ENCODE results near the gene TRPC4AP. TPM values are rescaled to one million over a fixed set of nuclear protein-coding genes. Genes with fewer than 3 reads are reported as not detected.
A peak's percentile ranks its signal among the peaks of the same experiment; 100 is the strongest.

The TRPC4AP gene
- total RNA-seq, 4 donors from 2014 or later: 59.3 to 87.0 (median 70.1) TPM

- TF ChIP-seq, protein P1, sequence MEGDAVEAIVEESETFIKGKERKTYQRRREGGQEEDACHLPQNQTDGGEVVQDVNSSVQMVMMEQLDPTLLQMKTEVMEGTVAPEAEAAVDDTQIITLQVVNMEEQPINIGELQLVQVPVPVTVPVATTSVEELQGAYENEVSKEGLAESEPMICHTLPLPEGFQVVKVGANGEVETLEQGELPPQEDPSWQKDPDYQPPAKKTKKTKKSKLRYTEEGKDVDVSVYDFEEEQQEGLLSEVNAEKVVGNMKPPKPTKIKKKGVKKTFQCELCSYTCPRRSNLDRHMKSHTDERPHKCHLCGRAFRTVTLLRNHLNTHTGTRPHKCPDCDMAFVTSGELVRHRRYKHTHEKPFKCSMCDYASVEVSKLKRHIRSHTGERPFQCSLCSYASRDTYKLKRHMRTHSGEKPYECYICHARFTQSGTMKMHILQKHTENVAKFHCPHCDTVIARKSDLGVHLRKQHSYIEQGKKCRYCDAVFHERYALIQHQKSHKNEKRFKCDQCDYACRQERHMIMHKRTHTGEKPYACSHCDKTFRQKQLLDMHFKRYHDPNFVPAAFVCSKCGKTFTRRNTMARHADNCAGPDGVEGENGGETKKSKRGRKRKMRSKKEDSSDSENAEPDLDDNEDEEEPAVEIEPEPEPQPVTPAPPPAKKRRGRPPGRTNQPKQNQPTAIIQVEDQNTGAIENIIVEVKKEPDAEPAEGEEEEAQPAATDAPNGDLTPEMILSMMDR (IDR thresholded peaks at IDR 0.05): no peak
- ATAC-seq (ENCODE audit: low FRiP score) (no peak), DNase-seq (ENCODE audit: low spot score) (no peak)
Measured at GRCh38 chr20:35131934-35132333, 39.3 kb upstream of the TRPC4AP start.

DNA sequence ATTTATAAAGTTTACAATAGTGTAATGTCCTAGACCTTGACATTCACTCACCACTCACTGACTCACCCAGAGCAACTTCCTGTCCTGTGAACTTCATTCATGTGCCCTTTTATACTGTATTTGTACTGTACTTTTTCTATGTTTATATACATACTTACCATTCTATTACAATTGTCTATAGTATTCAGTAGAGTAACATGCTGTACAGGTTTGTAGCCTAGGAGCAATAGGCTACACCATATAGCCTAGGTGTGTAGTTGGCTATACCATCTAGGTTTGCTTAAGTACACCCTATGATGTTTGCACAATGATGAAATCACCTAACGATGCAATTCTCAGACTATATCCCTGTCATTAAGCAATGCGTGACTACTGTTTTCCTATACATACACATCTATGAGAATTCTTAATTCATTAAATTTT lies 37.1 kb upstream of the TRPC4AP start:
- DNase-seq (ENCODE audit: low spot score) (no peak), ATAC-seq (ENCODE audit: low FRiP score) (no peak)
- TF ChIP-seq, protein P1 (IDR thresholded peaks at IDR 0.05): no peak

DNA sequence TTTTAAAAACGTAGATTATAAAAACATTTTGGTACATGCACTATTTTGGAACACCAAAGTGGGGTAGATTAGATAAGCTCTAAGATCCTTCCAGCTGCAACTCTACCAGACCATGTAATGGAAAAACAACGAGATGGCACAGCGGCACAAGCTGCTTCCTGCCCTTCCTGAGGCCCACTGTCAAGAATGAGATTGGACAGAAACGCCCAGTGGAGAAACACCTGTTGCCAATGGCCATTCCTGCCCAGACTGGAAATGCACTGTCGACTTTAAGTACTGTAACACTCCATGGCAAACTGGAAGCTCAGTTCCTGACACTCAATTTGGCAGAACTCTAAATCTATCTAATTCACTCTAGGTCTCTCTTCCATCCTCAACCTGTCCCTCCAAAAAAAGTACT lies 33.1 kb upstream of the TRPC4AP start:
- TF ChIP-seq, protein P1 (IDR thresholded peaks at IDR 0.05): no peak
- DNase-seq (ENCODE audit: low spot score) (no peak), ATAC-seq (ENCODE audit: low FRiP score) (no peak)

DNA sequence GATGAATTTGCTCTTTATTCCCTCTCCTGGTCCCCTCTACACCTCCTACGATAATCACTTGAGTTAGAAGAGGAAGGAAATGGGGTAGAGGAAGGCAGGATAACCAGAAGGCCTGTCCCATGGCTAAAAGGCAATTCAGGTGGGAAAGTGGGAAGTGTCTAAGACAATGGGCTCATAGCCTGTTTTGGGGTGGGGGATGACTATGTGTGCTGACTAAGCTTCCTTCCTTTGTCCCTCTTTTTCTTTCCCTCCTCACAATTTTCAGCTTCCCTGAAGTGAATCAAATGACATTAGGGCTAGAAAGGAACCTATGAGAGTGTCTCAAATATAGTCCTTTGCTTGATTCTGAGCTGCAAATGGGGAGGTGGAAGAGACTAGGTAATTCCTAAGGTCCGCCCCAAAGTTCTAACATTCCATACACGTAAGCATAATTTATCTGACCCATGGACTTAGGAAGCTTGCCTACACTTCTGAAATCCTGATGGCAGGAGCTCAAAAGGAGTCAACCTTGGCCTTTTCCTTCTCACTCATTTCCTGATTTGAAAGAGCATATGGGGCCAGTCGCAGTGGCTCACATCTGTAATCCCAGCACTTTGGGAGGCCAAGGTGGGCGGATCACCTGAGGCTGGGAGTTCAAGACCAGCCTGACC lies 30.3 kb upstream of the TRPC4AP start:
- TF ChIP-seq, protein P1 (IDR thresholded peaks at IDR 0.05): no peak
- ATAC-seq (ENCODE audit: low FRiP score): no peak
- DNase-seq (ENCODE audit: low spot score): no peak

DNA sequence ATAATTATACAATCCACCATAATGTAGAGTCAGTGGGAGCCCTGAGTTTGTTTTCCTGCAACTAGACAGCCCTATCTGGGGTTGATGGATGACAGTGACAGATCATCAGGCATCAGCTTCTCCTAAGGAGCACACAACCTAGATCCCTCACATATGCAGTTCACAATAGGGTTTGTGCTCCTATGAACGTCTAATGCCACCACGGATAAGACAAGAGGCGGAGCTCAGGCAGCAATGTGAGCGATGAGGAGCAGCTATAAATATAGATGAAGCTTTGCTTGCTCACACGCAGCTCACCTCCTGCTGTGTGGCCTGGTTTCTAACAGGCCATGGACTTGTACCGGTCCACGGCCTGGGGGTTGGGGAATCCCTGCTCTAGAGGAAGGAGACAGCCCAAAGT lies 28.6 kb upstream of the TRPC4AP start:
- TF ChIP-seq, protein P1 (IDR thresholded peaks at IDR 0.05): no peak
- no peak for ATAC-seq (ENCODE audit: low FRiP score)

GRCh38 chr20:35120012-35120701 lies 27.6 kb upstream of the TRPC4AP start:
- ATAC-seq (ENCODE audit: low FRiP score) (peak; percentile 49), DNase-seq (ENCODE audit: low spot score) (no peak)
- TF ChIP-seq, protein P1 (IDR thresholded peaks at IDR 0.05): no peak

More for the DNA sequence above, 28.6 kb upstream of the TRPC4AP start:
- DNase-seq (ENCODE audit: low spot score): no peak

- TF ChIP-seq, protein P1 (IDR thresholded peaks at IDR 0.05): no peak
- DNase-seq (ENCODE audit: low spot score) (no peak), ATAC-seq (ENCODE audit: low FRiP score) (no peak)
Measured at GRCh38 chr20:35117629-35118028, 25.0 kb upstream of the TRPC4AP start.

Data from omental fat pad (tissue), 4 donors.